ENCODE data around the gene ECD. TPM values are rescaled to one million over a fixed set of nuclear protein-coding genes. Genes with fewer than 3 reads are reported as not detected.

The ECD gene
- polyA plus RNA-seq, 1 of the 3 experiments (the other 2 are of a cell fraction) = 21.4 TPM

DNA sequence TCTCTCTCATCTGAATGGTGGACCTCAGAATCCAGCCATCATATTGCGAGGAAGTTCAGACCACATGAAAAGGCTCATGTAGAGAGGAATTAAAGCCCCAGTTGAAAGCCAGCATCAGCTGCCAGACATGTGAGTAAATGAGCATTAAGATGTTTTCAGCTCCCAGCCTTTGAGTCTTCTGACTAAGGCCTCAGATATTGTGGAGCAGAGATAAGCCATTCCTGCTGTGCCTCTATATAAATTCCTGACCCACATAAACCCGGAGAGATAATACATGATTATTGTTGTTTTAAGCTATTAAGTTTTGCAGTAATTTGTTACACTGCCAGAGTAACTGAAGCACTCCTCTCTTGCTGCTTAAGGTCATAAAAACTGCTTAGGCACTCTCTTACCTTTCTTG lies 14.8 kb upstream of the ECD start:
- no peaks in the 10 kb centered on the region for H3K9me2 ChIP-seq
- H3K36me3 ChIP-seq (replicated peaks in 1 of 2; ENCODE audit: control insufficient read depth in 1 of 2, insufficient read depth in 2 of 2, low read length in 1 of 2) = peaks cover 34 to 61% of the 10 kb centered on the region in 2 experiments
- H2AFZ ChIP-seq (ENCODE audit: low read depth) = no peak overlapping the region
- no peak for DNase-seq
- POLR2A ChIA-PET = no interaction called here
- CTCF ChIA-PET = interaction anchor here (2.1 to 2.5 kb wide), 2 partner anchors 10 to 24 kb away, joined by 5 to 8 read pairs; no protein-coding TSS in a partner anchor
- no peaks in the 10 kb centered on the region for H3K27me3 ChIP-seq (ENCODE audit: insufficient read depth)
- H3K4me3 ChIP-seq (ENCODE audit: low read depth in 2 of 2, low read length in 1 of 2) = no peak overlapping the region
- H3K9ac ChIP-seq = no peak overlapping the region
- H3K27ac ChIP-seq (ENCODE audit: low read depth in 2 of 2, low read length in 1 of 2) = no peak overlapping the region
- no peaks in the 10 kb centered on the region for H3K4me1 ChIP-seq (ENCODE audit: control insufficient read depth in 1 of 2, insufficient read depth in 2 of 2, low read depth in 1 of 2, low read length in 1 of 2)
- WGBS (ENCODE audit: low lambda C conversion rate) = 52% methylated on average over 2 of the region's 2 CpGs
- H3K4me2 ChIP-seq = no peak overlapping the region
- no peak for TF ChIP-seq CHD2 (IDR thresholded peaks at IDR 0.05; ENCODE audit: low read length, partially characterized antibody)
- TF ChIP-seq, protein P1, sequence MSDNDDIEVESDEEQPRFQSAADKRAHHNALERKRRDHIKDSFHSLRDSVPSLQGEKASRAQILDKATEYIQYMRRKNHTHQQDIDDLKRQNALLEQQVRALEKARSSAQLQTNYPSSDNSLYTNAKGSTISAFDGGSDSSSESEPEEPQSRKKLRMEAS (IDR thresholded peaks at IDR 0.05; ENCODE audit: low read depth) = no peak
- no peak for TF ChIP-seq RAD21 (IDR thresholded peaks at IDR 0.05; ENCODE audit: low read length)
- no peak for TF ChIP-seq YY1 (IDR thresholded peaks at IDR 0.05; ENCODE audit: low read depth)
- TF ChIP-seq, protein P2, sequence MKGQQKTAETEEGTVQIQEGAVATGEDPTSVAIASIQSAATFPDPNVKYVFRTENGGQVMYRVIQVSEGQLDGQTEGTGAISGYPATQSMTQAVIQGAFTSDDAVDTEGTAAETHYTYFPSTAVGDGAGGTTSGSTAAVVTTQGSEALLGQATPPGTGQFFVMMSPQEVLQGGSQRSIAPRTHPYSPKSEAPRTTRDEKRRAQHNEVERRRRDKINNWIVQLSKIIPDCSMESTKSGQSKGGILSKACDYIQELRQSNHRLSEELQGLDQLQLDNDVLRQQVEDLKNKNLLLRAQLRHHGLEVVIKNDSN (IDR thresholded peaks at IDR 0.05; ENCODE audit: borderline replicate concordance, low read depth) = no peak
- TF ChIP-seq, protein P3, sequence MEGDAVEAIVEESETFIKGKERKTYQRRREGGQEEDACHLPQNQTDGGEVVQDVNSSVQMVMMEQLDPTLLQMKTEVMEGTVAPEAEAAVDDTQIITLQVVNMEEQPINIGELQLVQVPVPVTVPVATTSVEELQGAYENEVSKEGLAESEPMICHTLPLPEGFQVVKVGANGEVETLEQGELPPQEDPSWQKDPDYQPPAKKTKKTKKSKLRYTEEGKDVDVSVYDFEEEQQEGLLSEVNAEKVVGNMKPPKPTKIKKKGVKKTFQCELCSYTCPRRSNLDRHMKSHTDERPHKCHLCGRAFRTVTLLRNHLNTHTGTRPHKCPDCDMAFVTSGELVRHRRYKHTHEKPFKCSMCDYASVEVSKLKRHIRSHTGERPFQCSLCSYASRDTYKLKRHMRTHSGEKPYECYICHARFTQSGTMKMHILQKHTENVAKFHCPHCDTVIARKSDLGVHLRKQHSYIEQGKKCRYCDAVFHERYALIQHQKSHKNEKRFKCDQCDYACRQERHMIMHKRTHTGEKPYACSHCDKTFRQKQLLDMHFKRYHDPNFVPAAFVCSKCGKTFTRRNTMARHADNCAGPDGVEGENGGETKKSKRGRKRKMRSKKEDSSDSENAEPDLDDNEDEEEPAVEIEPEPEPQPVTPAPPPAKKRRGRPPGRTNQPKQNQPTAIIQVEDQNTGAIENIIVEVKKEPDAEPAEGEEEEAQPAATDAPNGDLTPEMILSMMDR (IDR thresholded peaks at IDR 0.05) = no peak
- no peak for TF ChIP-seq EZH2phosphoT487 (IDR thresholded peaks at IDR 0.05; ENCODE audit: borderline replicate concordance, low read depth)
- TF ChIP-seq SIN3A (IDR thresholded peaks at IDR 0.05; ENCODE audit: borderline replicate concordance, low read depth, low read length) = no peak
- TF ChIP-seq MXI1 (IDR thresholded peaks at IDR 0.05; ENCODE audit: low read depth, low read length) = no peak
- TF ChIP-seq, protein P4, sequence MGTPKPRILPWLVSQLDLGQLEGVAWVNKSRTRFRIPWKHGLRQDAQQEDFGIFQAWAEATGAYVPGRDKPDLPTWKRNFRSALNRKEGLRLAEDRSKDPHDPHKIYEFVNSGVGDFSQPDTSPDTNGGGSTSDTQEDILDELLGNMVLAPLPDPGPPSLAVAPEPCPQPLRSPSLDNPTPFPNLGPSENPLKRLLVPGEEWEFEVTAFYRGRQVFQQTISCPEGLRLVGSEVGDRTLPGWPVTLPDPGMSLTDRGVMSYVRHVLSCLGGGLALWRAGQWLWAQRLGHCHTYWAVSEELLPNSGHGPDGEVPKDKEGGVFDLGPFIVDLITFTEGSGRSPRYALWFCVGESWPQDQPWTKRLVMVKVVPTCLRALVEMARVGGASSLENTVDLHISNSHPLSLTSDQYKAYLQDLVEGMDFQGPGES (IDR thresholded peaks at IDR 0.05; ENCODE audit: low read depth, low read length) = no peak
- TF ChIP-seq JUND (IDR thresholded peaks at IDR 0.05) = no peak
- TF ChIP-seq, protein P5, sequence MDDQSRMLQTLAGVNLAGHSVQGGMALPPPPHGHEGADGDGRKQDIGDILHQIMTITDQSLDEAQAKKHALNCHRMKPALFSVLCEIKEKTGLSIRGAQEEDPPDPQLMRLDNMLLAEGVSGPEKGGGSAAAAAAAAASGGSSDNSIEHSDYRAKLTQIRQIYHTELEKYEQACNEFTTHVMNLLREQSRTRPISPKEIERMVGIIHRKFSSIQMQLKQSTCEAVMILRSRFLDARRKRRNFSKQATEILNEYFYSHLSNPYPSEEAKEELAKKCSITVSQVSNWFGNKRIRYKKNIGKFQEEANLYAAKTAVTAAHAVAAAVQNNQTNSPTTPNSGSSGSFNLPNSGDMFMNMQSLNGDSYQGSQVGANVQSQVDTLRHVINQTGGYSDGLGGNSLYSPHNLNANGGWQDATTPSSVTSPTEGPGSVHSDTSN (IDR thresholded peaks at IDR 0.05) = no peak
- TF ChIP-seq TAF1 (IDR thresholded peaks at IDR 0.05; ENCODE audit: borderline replicate concordance, low read depth, low read length) = no peak
- H3K79me2 ChIP-seq (ENCODE audit: insufficient read depth) = no peaks in the 10 kb centered on the region
- no peaks in the 10 kb centered on the region for H3F3A ChIP-seq (replicated peaks; ENCODE audit: insufficient read depth)
- no peaks in the 10 kb centered on the region for H3K9me3 ChIP-seq
- no peaks in the 10 kb centered on the region for H4K20me1 ChIP-seq (ENCODE audit: insufficient read depth)
